HepG2 (cell line): Measurements from ENCODE around the gene EIF5A. TPM values are rescaled to one million over a fixed set of nuclear protein-coding genes. Genes with fewer than 3 reads are reported as not detected.

Experiments used
- AGO2 ChIP-seq: fragments of 200-400 bp; formaldehyde crosslinking; optimal IDR thresholded peaks from 2 replicates; pipeline ENCODE3; 2017; ENCODE audit warnings: mild to moderate bottlenecking, low read depth, low read length, moderate library complexity
- GABPB1 ChIP-seq: IDR thresholded peaks from 2 replicates; pipeline ENCODE4 v1.6.1; 2016; ENCODE audit warnings: mild to moderate bottlenecking, missing genetic modification reagents, moderate library complexity, missing compliant biosample characterization
- JUN ChIP-seq: sonication (generic); formaldehyde crosslinking; IDR thresholded peaks from 2 replicates; pipeline ENCODE4 v1.4.0; 2020; ENCODE audit warnings: mild to moderate bottlenecking, missing genetic modification reagents
- KDM5A ChIP-seq: fragments of 200-600 bp; sonication (generic); IDR thresholded peaks from 2 replicates; pipeline ENCODE4 v1.7.0; 2018; ENCODE audit warnings: antibody characterized with exemption, mild to moderate bottlenecking, low read length, borderline replicate concordance
- MYC ChIP-seq: sonication (generic); formaldehyde crosslinking; IDR thresholded peaks from 2 replicates; pipeline ENCODE4 v1.9.0; 2021; ENCODE audit warnings: missing genetic modification reagents, borderline replicate concordance
- NAIF1 ChIP-seq: sonication (generic); formaldehyde crosslinking; IDR thresholded peaks from 2 replicates; pipeline ENCODE4 v1.5.0; 2020; ENCODE audit warnings: mild to moderate bottlenecking, missing genetic modification reagents, borderline replicate concordance
- NKX3-1 ChIP-seq: sonication (generic); formaldehyde crosslinking; IDR thresholded peaks from 2 replicates; pipeline ENCODE4 v1.5.0; 2020; ENCODE audit warnings: missing genetic modification reagents
- NPAS2 ChIP-seq: sonication (generic); formaldehyde crosslinking; IDR thresholded peaks from 2 replicates; pipeline ENCODE4 v1.8.0; 2022; ENCODE audit warnings: mild to moderate bottlenecking, missing genetic modification reagents, borderline replicate concordance
- RFX1 ChIP-seq: fragments of 450-650 bp; IDR thresholded peaks from 2 replicates; pipeline ENCODE4 v1.6.1; 2017
- SIX1 ChIP-seq: sonication (generic); formaldehyde crosslinking; IDR thresholded peaks from 2 replicates; pipeline ENCODE4 v1.4.0; 2020; ENCODE audit warnings: missing genetic modification reagents, borderline replicate concordance
- ZC3H4 ChIP-seq: sonication (generic); formaldehyde crosslinking; IDR thresholded peaks from 2 replicates; pipeline ENCODE4 v1.4.0; 2020; ENCODE audit warnings: missing genetic modification reagents, borderline replicate concordance
- ZKSCAN8 ChIP-seq: IDR thresholded peaks from 2 replicates; pipeline ENCODE4 v1.6.1; 2016; ENCODE audit warnings: borderline replicate concordance, missing genetic modification reagents, missing compliant biosample characterization
- ZNF143 ChIP-seq: sonication (generic); formaldehyde crosslinking; IDR thresholded peaks from 2 replicates; pipeline ENCODE4 v1.4.0; 2020; ENCODE audit warnings: missing genetic modification reagents
- ZNF253 ChIP-seq: sonication (generic); formaldehyde crosslinking; IDR thresholded peaks from 2 replicates; pipeline ENCODE4 v1.8.0; 2022; ENCODE audit warnings: mild to moderate bottlenecking, missing genetic modification reagents, borderline replicate concordance
- ZNF282 ChIP-seq: fragments of 450-650 bp; IDR thresholded peaks from 2 replicates; pipeline ENCODE4 v1.6.1; 2018; ENCODE audit not compliant: partially characterized antibody
- ZNF343 ChIP-seq: sonication (generic); formaldehyde crosslinking; IDR thresholded peaks from 2 replicates; pipeline ENCODE4 v1.4.0; 2020; ENCODE audit warnings: mild to moderate bottlenecking, missing genetic modification reagents
- ZNF614 ChIP-seq: IDR thresholded peaks from 2 replicates; pipeline ENCODE4 v1.6.1; 2018; ENCODE audit warnings: missing biosample characterization, missing genetic modification reagents, inconsistent platforms, borderline replicate concordance
- ZNF646 ChIP-seq: sonication (generic); formaldehyde crosslinking; IDR thresholded peaks from 2 replicates; pipeline ENCODE4 v1.9.0; 2021; ENCODE audit warnings: mild to moderate bottlenecking, missing genetic modification reagents
- ZSCAN22 ChIP-seq: sonication (generic); formaldehyde crosslinking; IDR thresholded peaks from 2 replicates; pipeline ENCODE4 v1.4.0; 2020; ENCODE audit warnings: mild to moderate bottlenecking, missing genetic modification reagents
- polyA plus RNA-seq, 8 experiments: library from polyadenylated mRNA; depleted of rRNA in 3 of 8; stranded (reverse) in 7 of 8; unstranded in 1 of 8; fragments of >200 nt; fragmentation: Illumina TruSeq in 4 of 8; extraction: Trizol in 4 of 8; gene quantifications; 2 replicates each; pipeline versions ENCODE4 v1.2.1 to v1.2.3, GENCODE V29; 2011 to 2016; ENCODE audit warnings: low read depth in 4 of 8, missing spikeins in 1 of 8, mixed read lengths in 1 of 8; ENCODE audit not compliant: insufficient read depth in 1 of 8
- total RNA-seq, 5 experiments: library from RNA; depleted of rRNA; stranded (reverse); fragments of >200 nt; fragmentation: Illumina TruSeq; extraction: Trizol; gene quantifications; 2 replicates each; pipeline ENCODE4 v1.2.3, GENCODE V29; 2016; ENCODE audit warnings: low read depth in 1 of 5
- TF ChIP-seq, protein P1 (sequence below): IDR thresholded peaks from 2 replicates; pipeline ENCODE4 v1.6.1; 2016; ENCODE audit warnings: mild to moderate bottlenecking, missing biosample characterization, missing genetic modification reagents
- TF ChIP-seq, protein P2 (sequence below): sonication (generic); formaldehyde crosslinking; IDR thresholded peaks from 2 replicates; pipeline ENCODE4 v1.8.0; 2022; ENCODE audit warnings: mild to moderate bottlenecking, missing genetic modification reagents, moderate library complexity
- TF ChIP-seq, protein P3 (sequence below): sonication (generic); formaldehyde crosslinking; IDR thresholded peaks from 2 replicates; pipeline ENCODE4 v1.8.1; 2023; ENCODE audit warnings: mild to moderate bottlenecking, missing genetic modification reagents, borderline replicate concordance

EIF5A gene
- total and polyA plus RNA-seq, 2 of the 13 experiments (the other 11 are each of a cell fraction or from before 2014, with no cell fraction given): 319 to 337 TPM

DNA sequence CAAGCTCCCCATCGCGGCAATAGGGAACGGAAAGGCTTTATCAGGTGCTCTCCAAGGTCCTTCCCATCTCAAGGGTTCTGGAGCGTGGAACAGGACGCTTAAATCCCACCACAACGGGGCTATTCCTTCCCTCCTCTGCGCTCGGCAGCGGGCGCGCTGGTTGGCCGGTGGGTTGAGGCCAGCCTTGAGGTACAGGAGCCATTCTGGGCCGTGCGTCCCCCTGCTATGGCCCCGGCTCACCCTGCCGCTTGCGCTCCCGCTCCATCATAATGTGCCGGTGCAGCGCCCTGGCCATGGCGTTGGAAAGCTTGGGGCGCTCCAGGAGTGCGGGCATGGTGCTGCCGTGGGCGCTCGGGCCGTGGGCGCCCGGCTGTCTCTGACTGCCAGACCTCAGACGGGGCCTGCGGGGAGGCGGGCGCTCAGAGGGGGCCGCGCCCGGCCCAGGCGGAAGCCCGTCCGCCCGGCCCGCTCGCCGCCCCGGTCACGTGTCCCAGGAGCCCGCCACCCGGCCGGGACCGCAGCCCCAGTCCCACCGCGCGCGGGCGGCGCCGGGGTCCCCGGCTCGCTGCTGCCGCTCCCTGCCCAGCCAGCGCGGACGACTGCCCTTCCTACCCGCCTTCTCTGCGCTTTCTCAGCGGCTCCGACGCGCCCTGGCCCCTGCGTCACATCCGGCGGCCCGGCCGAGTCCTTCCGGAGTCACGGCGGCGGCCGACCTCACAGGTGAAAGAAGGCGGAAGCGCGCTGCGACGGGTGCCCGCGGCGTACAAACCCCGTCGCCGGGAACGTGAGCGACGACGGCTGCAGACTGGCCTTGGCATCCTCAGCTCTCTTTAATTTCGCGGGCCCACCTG, 7.5 kb downstream of the EIF5A start, which contains the start of gene GPS2 (continued):
- TF ChIP-seq ZNF143 (CRISPR knock-in tag) (peak; percentile 75), NPAS2 (no peak), NAIF1 (CRISPR knock-in tag) (no peak), MYC (peak; percentile 67; the same call in 1 of the 2 replicates), ZKSCAN8 (CRISPR knock-in tag) (0 out of 2 replicates have a peak, but pooled peaks have one; percentile 53), ZSCAN22 (CRISPR knock-in tag) (no peak), NKX3-1 (CRISPR knock-in tag) (0 out of 2 replicates have a peak, but pooled peaks have one; percentile 49), ZNF253 (CRISPR knock-in tag) (no peak), ZNF646 (CRISPR knock-in tag) (no peak), ZC3H4 (no peak), SIX1 (CRISPR knock-in tag) (no peak), ZNF343 (no peak), ZNF614 (CRISPR knock-in tag) (peak; percentile 43; the same call in 1 of the 2 replicates), AGO2 (peak; percentile 84), GABPB1 (CRISPR knock-in tag) (peak; percentile 97), ZNF282 (no peak), RFX1 (no peak), KDM5A (peak; percentile 81; the same call in 1 of the 2 replicates), JUN (no peak)
- TF ChIP-seq, protein P1, sequence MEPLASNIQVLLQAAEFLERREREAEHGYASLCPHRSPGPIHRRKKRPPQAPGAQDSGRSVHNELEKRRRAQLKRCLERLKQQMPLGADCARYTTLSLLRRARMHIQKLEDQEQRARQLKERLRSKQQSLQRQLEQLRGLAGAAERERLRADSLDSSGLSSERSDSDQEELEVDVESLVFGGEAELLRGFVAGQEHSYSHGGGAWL (CRISPR knock-in tag): peak; percentile 45; the same call in 1 of the 2 replicates
- TF ChIP-seq, protein P2, sequence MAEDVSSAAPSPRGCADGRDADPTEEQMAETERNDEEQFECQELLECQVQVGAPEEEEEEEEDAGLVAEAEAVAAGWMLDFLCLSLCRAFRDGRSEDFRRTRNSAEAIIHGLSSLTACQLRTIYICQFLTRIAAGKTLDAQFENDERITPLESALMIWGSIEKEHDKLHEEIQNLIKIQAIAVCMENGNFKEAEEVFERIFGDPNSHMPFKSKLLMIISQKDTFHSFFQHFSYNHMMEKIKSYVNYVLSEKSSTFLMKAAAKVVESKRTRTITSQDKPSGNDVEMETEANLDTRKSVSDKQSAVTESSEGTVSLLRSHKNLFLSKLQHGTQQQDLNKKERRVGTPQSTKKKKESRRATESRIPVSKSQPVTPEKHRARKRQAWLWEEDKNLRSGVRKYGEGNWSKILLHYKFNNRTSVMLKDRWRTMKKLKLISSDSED (CRISPR knock-in tag): 0 out of 2 replicates have a peak, but pooled peaks have one; percentile 43
- TF ChIP-seq, protein P3, sequence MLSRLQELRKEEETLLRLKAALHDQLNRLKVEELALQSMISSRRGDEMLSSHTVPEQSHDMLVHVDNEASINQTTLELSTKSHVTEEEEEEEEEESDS (CRISPR knock-in tag): peak; percentile 91; the same call in 1 of the 2 replicates
